ENCODE measurements around the gene PTTG1IP.

The PTTG1IP gene

GRCh38 chr21:44799646-44800045 is 73.8 kb downstream of the PTTG1IP start:
- no peak for DNase-seq
